Tibial artery (tissue), 4 donors: ENCODE measurements around the gene MAN2B2.
"Not testable (repeated sequence)": the region's sequence is repeated elsewhere in the genome, so short reads cannot be mapped to it uniquely, and the experiment has no call there.

ENCODE experiments used
- DNase-seq, 2 donors: peaks; one replicate each; pipeline ENCODE4 v3.0.0-alpha.2; 2019
- H3K27ac ChIP-seq, 2 donors: fragments of 200-600 bp; sonication (generic) in 1 of 2; 1 replicate in 1 of 2; 2 replicates in 1 of 2; pipeline ENCODE4 v1.5.1; 2018 to 2019; ENCODE audit warnings: mild to moderate bottlenecking in 1 of 2
- H3K27me3 ChIP-seq, 2 donors: fragments of 200-600 bp; sonication (generic) in 1 of 2; one replicate each; pipeline versions ENCODE4 v1.5.1 to v1.6.0; 2016 to 2019
- H3K36me3 ChIP-seq, 3 donors: fragments of 200-600 bp; sonication (generic) in 2 of 3; one replicate each; pipeline ENCODE4 v1.5.1; 2016 to 2019; ENCODE audit warnings: mild to moderate bottlenecking in 2 of 3
- H3K4me1 ChIP-seq, 4 donors: fragments of 200-600 bp; sonication (generic) in 2 of 4; 1 replicate in 3 of 4; 2 replicates in 1 of 4; pipeline ENCODE4 v1.5.1; 2016 to 2019
- H3K4me3 ChIP-seq, 2 donors: fragments of 200-600 bp; sonication (generic) in 1 of 2; 1 replicate in 1 of 2; 2 replicates in 1 of 2; pipeline ENCODE4 v1.5.1; 2018 to 2019; ENCODE audit warnings: mild to moderate bottlenecking in 2 of 2
- H3K9me3 ChIP-seq, 3 donors: fragments of 200-600 bp; sonication (generic) in 1 of 3; one replicate each; pipeline ENCODE4 v1.5.1; 2016 to 2019
- intact Hi-C: fragments of 100-400 bp; cut with DNase I; formaldehyde crosslinking; loops from one replicate; pipeline ENCODE4 v1.15.0; 2023; ENCODE audit warnings: low total_unique reads
- TF ChIP-seq, protein P1 (sequence below), 2 experiments: fragments of 200-600 bp in 1 of 2; fragments of 450-650 bp in 1 of 2; IDR thresholded peaks; one replicate each; pipeline ENCODE4 v1.5.1; 2017 to 2019; ENCODE audit warnings: antibody characterized with exemption in 2 of 2, mild to moderate bottlenecking in 1 of 2, moderate library complexity in 1 of 2

The MAN2B2 gene

DNA sequence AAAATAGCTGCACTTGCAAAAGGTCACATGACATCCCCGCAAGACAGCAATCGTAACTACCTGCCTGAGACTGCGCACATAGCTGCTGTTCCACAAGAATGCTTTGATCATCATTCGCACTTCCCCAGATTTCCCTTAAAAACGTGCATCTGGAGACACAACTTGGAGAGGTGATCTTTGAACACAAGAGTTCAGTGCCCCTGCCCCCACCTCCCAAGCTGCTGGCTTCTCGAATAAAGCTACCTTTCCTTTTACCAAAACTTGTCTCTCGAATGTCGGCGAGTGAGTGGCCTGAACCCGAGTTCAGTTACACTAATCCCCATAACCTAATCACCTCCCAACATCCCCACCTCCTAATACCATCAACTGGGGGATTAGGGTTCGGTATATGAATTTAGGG, 51.1 kb downstream of the MAN2B2 start:
- no peak overlapping the region for H3K27ac ChIP-seq
- no peaks in the 10 kb centered on the region for H3K9me3 ChIP-seq
- H3K4me1 ChIP-seq = no peaks in the 10 kb centered on the region
- no peak overlapping the region for H3K4me3 ChIP-seq
- H3K36me3 ChIP-seq = peaks cover 0 to 9% (median 4%) of the 10 kb centered on the region in 3 donors
- intact Hi-C loops = no loop called here
- TF ChIP-seq, protein P1, sequence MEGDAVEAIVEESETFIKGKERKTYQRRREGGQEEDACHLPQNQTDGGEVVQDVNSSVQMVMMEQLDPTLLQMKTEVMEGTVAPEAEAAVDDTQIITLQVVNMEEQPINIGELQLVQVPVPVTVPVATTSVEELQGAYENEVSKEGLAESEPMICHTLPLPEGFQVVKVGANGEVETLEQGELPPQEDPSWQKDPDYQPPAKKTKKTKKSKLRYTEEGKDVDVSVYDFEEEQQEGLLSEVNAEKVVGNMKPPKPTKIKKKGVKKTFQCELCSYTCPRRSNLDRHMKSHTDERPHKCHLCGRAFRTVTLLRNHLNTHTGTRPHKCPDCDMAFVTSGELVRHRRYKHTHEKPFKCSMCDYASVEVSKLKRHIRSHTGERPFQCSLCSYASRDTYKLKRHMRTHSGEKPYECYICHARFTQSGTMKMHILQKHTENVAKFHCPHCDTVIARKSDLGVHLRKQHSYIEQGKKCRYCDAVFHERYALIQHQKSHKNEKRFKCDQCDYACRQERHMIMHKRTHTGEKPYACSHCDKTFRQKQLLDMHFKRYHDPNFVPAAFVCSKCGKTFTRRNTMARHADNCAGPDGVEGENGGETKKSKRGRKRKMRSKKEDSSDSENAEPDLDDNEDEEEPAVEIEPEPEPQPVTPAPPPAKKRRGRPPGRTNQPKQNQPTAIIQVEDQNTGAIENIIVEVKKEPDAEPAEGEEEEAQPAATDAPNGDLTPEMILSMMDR (IDR thresholded peaks at IDR 0.05) = no peak
- DNase-seq = peak in 1 of 2 donors; percentile 12
- H3K27me3 ChIP-seq = no peaks in the 10 kb centered on the region

DNA sequence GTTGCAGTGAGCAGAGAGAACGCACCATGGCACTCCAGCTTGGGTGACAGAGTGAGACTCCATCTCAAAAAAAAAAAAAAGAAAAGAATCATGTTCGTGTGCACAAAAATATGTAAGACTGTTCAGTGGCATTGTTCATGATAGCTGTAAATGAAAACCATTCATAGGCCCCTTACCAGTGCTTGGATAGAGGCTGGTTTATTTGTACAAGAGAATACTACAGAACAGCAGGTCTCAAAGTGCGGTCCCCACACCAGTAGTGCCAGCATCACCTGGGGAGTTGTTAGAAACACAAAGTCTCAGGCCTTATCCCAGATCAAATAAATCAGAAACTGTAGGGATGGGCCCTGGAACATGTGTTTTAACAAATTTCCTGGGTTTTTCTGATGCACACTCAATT, 52.8 kb downstream of the MAN2B2 start:
- no peaks in the 10 kb centered on the region for H3K36me3 ChIP-seq
- H3K27me3 ChIP-seq = no peaks in the 10 kb centered on the region
- H3K4me3 ChIP-seq = no peak overlapping the region
- no peak overlapping the region for H3K27ac ChIP-seq
- no peak for DNase-seq
- no peaks in the 10 kb centered on the region for H3K9me3 ChIP-seq
- TF ChIP-seq, protein P1 (IDR thresholded peaks at IDR 0.05) = no peak
- intact Hi-C loops = no loop called here
- H3K4me1 ChIP-seq = no peaks in the 10 kb centered on the region

DNA sequence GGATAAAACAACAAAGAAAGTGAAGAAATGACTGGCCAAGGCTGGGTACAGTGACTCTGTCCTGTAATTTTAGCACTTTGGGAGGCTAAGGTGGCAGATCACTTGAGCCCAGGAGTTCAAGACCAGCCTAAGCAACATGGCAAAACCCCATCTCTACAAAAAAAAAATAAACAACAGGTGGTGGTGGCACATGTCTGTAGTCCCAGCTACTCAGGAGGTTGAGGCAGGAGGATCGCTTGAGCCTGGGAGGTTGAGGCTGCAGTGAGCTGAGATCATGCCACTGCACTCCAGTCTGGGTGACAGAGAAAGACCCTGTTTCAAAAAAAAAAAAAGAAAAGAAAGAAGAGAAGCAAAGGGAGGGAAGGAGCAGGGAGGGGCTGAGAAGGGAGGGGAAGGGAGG, 53.5 kb downstream of the MAN2B2 start:
- H3K9me3 ChIP-seq, H3K4me1 ChIP-seq, H3K27ac ChIP-seq, H3K36me3 ChIP-seq, H3K4me3 ChIP-seq, H3K27me3 ChIP-seq, intact Hi-C loops, DNase-seq: not testable (repeated sequence)

DNA sequence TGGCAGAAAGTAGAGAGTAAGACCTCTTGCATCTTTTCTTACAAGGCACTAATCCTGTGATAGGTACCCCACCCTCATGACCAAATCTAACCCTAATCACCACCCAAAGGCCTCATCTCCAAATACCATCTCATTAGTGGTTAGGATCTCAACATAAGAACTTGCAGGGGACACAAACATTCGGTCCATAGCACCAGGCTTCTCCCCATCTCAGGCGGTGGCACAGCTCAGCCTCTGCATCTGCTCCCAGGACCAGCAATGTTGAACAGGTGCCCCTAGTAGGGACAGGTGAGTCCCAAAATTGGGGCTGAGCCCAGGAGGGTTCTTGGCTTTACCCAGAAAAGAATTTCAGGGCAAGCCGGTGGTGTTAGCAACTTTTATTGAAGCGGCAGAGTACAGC, 57.1 kb downstream of the MAN2B2 start:
- Histone ChIP-seq H3K9me3 (no peaks in the 10 kb centered on the region), H3K27ac (no peak overlapping the region), H3K4me1 (no peaks in the 10 kb centered on the region), H3K27me3 (no peaks in the 10 kb centered on the region), H3K36me3 (no peaks in the 10 kb centered on the region), H3K4me3 (no peak overlapping the region)
- TF ChIP-seq, protein P1 (IDR thresholded peaks at IDR 0.05) = no peak
- intact Hi-C loops = no loop called here
- no peak for DNase-seq

DNA sequence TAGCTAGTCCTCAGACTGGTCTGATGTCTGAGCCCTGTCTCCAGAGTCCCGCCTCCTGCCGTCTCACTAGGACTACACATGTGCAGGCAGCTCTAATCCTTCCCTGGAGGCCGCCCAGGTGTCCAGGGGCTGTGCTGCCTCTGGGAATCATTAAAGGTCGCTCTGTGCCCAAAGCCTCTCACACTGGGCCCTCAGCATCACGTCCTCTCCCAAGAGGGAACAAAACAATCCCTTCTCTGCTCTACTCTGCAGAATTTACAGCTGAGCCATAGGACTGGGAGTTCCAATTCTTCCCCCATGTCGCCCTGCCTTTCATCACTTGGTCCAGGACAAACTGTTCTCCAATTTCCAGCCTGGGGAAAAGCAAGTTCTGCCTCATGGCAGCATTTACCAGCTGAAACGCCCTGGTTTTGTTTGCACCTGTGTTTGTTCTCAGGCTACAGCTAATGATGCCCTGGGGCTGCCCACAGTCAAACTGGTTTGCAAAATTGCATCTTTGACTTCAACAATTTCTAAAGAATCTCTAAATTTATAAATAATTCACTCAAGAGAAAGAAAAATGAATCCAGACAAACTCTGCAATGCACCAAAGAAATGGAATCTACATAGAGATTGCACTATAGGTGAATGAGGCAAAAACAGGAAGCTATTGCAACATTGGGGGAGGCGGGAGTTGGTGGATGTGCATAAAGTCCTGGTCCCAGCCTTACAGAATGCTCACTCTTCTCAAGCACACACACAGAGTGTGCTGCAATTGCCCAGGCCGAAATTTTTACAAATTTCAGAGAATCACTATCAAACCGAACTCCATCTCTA, 58.3 kb downstream of the MAN2B2 start:
- Histone ChIP-seq H3K36me3 (no peaks in the 10 kb centered on the region), H3K4me3 (no peak overlapping the region), H3K4me1 (no peaks in the 10 kb centered on the region), H3K27ac (no peak overlapping the region), H3K27me3 (no peaks in the 10 kb centered on the region), H3K9me3 (no peaks in the 10 kb centered on the region)
- intact Hi-C loops = no loop called here
- TF ChIP-seq, protein P1 (IDR thresholded peaks at IDR 0.05) = no peak
- peak in 1 of 2 donors; percentile 40 for DNase-seq

DNA sequence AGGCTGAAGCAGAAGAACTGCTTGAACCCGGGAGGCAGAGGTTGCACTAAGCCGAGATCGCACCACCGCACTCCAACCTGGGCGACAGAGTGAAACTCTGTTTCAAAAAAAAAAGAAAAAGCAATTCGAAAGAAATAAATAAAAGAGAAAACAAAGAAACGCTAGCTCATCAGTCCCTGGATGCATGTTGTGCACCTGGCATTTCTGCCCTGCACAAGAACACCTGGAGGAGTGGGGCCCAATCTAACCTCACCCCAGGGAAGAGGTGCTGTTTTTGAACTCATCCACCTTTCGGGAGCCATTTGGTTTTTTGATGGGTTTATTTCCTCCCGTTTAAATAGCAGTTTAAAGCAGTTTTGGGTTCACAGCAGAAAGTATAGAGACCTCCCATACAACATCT, 59.8 kb downstream of the MAN2B2 start:
- H3K27me3 ChIP-seq = no peaks in the 10 kb centered on the region

More for the DNA sequence above, 59.8 kb downstream of the MAN2B2 start:
- Histone ChIP-seq H3K4me1 (peaks cover 0 to 5% (median under 1%) of the 10 kb centered on the region in 4 donors), H3K27ac (no peak overlapping the region), H3K36me3 (no peaks in the 10 kb centered on the region), H3K9me3 (no peaks in the 10 kb centered on the region), H3K4me3 (no peak overlapping the region)
- DNase-seq = no peak
- TF ChIP-seq, protein P1 (IDR thresholded peaks at IDR 0.05) = no peak
- intact Hi-C loops = no loop called here
